Mesendoderm (in vitro differentiated cells): ENCODE results near the gene SCYGR8.
"Not testable (repeated sequence)": the region's sequence is repeated elsewhere in the genome, so short reads cannot be mapped to it uniquely, and the experiment has no call there.

ENCODE experiments used
- DNase-seq: peaks from one replicate; pipeline ENCODE4 v3.0.0; 2013
- H2AK5ac ChIP-seq: 2 replicates; pipeline ENCODE4 v1.6.1; 2013; ENCODE audit warnings: low read length, inconsistent platforms
- H2BK120ac ChIP-seq: 2 replicates; pipeline ENCODE4 v1.6.1; 2013; ENCODE audit warnings: low read depth, mild to moderate bottlenecking, low read length, moderate library complexity, mixed read lengths
- H2BK15ac ChIP-seq: replicated peaks from 2 replicates; pipeline ENCODE4 v1.6.1; 2013; ENCODE audit warnings: low read depth, mild to moderate bottlenecking, moderate library complexity
- H2BK5ac ChIP-seq: 2 replicates; pipeline ENCODE4 v1.6.1; 2013; ENCODE audit warnings: low read length, inconsistent platforms
- H3K18ac ChIP-seq: 2 replicates; pipeline ENCODE4 v1.6.1; 2013; ENCODE audit warnings: mild to moderate bottlenecking, low read length, mixed read lengths
- H3K23ac ChIP-seq: one replicate; pipeline ENCODE4 v1.6.1; 2013; ENCODE audit warnings: low read length
- H3K27ac ChIP-seq: 2 replicates; pipeline ENCODE4 v1.5.1; 2013; ENCODE audit warnings: low read depth, mild to moderate bottlenecking, inconsistent platforms, low read length, moderate library complexity
- H3K27me3 ChIP-seq: 2 replicates; pipeline ENCODE4 v1.6.1; 2013; ENCODE audit warnings: low read length, control low read depth, mild to moderate bottlenecking, inconsistent platforms; ENCODE audit not compliant: insufficient read depth, poor library complexity
- H3K36me3 ChIP-seq: 2 replicates; pipeline ENCODE4 v1.6.1; 2013; ENCODE audit warnings: low read length, inconsistent platforms; ENCODE audit not compliant: control insufficient read depth, insufficient read depth
- H3K4ac ChIP-seq: one replicate; pipeline ENCODE4 v1.6.1; 2013; ENCODE audit warnings: low read depth, mild to moderate bottlenecking, low read length, moderate library complexity
- H3K4me1 ChIP-seq: 2 replicates; pipeline ENCODE4 v1.6.1; 2013; ENCODE audit warnings: low read depth, low read length, inconsistent platforms; ENCODE audit not compliant: control insufficient read depth
- H3K4me2 ChIP-seq: 2 replicates; pipeline ENCODE4 v1.6.1; 2013; ENCODE audit warnings: low read length
- H3K4me3 ChIP-seq: 2 replicates; pipeline ENCODE4 v1.5.1; 2013; ENCODE audit warnings: mild to moderate bottlenecking, low read length
- H3K56ac ChIP-seq: one replicate; pipeline ENCODE4 v1.6.1; 2013; ENCODE audit warnings: low read length
- H3K79me1 ChIP-seq: 2 replicates; pipeline ENCODE4 v1.6.1; 2013; ENCODE audit warnings: low read length, inconsistent platforms
- H3K79me2 ChIP-seq: 2 replicates; pipeline ENCODE4 v1.6.1; 2013; ENCODE audit warnings: mild to moderate bottlenecking, low read length; ENCODE audit not compliant: control insufficient read depth, insufficient read depth
- H3K9ac ChIP-seq: 2 replicates; pipeline ENCODE4 v1.6.1; 2013; ENCODE audit warnings: low read length, inconsistent platforms
- H4K5ac ChIP-seq: one replicate; pipeline ENCODE4 v1.6.1; 2013; ENCODE audit warnings: low read length
- H4K8ac ChIP-seq: one replicate; pipeline ENCODE4 v1.6.1; 2013; ENCODE audit warnings: low read depth, mild to moderate bottlenecking, control low read depth, low read length, moderate library complexity
- WGBS: extraction: QIAGEN DNeasy Blood & Tissue Kit; methylation state at CpG from one replicate; pipeline ENCODE4 v1.1.7; 2013; ENCODE audit warnings: low lambda C conversion rate, missing lambda C conversion rate; ENCODE audit not compliant: insufficient coverage; ENCODE audit errors: extremely low coverage; 5-methylcytosine and 5-hydroxymethylcytosine counted together

SCYGR8 gene

DNA sequence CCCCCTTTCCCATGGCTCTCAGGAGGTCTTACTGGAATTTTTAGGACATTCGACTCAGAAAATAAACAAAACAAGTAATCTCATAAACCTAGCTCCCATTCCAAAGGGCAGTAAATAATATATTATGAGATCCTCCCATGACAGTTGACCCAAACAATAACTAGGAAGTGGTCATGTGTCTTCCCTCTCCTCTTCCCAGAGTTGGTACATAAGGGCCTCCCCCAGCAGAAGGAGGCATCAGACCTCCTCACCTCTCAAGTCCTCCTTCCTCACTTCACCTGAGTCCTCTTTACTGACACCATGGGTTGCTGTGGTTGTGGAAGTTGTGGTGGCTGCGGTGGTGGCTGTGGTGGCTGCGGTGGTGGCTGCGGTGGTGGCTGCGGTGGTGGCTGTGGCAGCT is 17.7 kb upstream of the SCYGR8 start, which contains the start of gene SCYGR7:
TSS of gene SCYGR7 (plus strand) at position 301 of the 400 bp plus-strand sequence. CDS start at position 301, 0 bp downstream.
- Histone ChIP-seq H3K27ac (no peak within 1 kb of the TSS), H3K9ac (no peak within 1 kb of the TSS), H4K5ac (no peak within 1 kb of the TSS), H3K18ac (no peak within 1 kb of the TSS), H3K79me2 (no peaks in the 10 kb centered on the region), H3K4ac (no peak within 1 kb of the TSS), H2BK15ac (no peak within 1 kb of the TSS), H3K4me3 (no peak within 1 kb of the TSS), H3K36me3 (no peaks in the 10 kb centered on the region), H3K23ac (no peak within 1 kb of the TSS), H3K4me2 (no peak within 1 kb of the TSS), H2BK120ac (no peak within 1 kb of the TSS), H4K8ac (no peak within 1 kb of the TSS), H3K56ac (no peak within 1 kb of the TSS), H3K27me3 (no peaks in the 10 kb centered on the region), H3K79me1 (no peaks in the 10 kb centered on the region), H3K4me1 (no peaks in the 10 kb centered on the region), H2AK5ac (no peak within 1 kb of the TSS), H2BK5ac (no peak within 1 kb of the TSS)
- DNase-seq, result no peak
- no CpG with 5 or more reads among the region's 5 CpGs for WGBS

DNA sequence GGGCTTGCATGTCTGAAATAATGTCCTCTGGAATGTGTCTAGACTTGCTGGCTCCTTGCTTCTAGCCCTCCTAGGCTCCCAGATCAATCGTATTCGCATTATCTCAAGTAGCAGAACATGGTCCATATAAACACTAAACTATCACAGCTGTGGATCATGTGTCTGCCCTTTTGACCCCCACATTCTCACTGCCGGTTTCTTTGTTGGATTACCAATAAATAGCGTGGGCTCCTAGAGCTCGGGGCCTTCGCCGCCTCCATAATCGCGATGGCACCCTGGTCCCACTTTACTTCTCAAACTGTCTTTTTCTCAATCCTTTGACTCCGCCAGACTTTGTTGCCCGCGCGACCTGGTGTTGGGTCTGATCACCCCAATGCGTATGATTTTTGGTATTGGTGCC is 6.3 kb upstream of the SCYGR8 start:
- no peaks in the 10 kb centered on the region for H3K4me1 ChIP-seq
- H3K27ac ChIP-seq, result no peak overlapping the region
- H3K79me1 ChIP-seq, result no peaks in the 10 kb centered on the region
- no CpG with 5 or more reads among the region's 14 CpGs for WGBS
- no peak overlapping the region for H2BK15ac ChIP-seq
- no peak overlapping the region for H3K56ac ChIP-seq
- H3K4me2 ChIP-seq, result no peak overlapping the region
- no peak overlapping the region for H3K4me3 ChIP-seq
- H3K36me3 ChIP-seq, result no peaks in the 10 kb centered on the region
- no peak overlapping the region for H3K9ac ChIP-seq
- H2AK5ac ChIP-seq, result no peak overlapping the region
- H3K4ac ChIP-seq, result peak overlapping the region; percentile 7
- H4K8ac ChIP-seq, result no peak overlapping the region
- H3K27me3 ChIP-seq, result no peaks in the 10 kb centered on the region
- H3K79me2 ChIP-seq, result no peaks in the 10 kb centered on the region
- no peak overlapping the region for H4K5ac ChIP-seq
- no peak overlapping the region for H3K23ac ChIP-seq
- no peak overlapping the region for H3K18ac ChIP-seq
- peak; percentile 4 for DNase-seq
- no peak overlapping the region for H2BK120ac ChIP-seq
- no peak overlapping the region for H2BK5ac ChIP-seq

DNA sequence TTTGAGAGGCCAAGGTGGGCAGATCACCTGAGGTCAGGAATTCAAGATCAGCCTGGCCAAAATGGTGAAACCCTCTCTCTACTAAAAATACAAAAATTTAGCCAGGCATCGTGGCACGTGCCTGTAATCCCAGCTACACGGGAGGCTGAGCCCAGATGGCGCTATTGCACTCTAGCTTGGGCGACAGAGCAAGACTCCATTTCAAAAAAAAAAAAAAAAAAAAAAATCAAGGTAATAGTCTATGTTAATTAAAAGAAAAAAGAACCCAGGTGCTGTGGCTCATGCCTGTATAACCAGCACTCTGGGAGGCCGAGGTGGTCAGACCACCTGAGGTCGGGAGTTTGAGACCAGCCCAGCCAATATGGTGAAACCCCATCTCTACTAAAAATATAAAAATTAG is 5.0 kb upstream of the SCYGR8 start:
- H3K18ac ChIP-seq, H3K27me3 ChIP-seq, H3K27ac ChIP-seq, H2AK5ac ChIP-seq, H3K4ac ChIP-seq, H4K8ac ChIP-seq, H3K4me3 ChIP-seq, H3K79me2 ChIP-seq, H3K4me1 ChIP-seq, H2BK15ac ChIP-seq, H3K79me1 ChIP-seq, H3K23ac ChIP-seq, H3K4me2 ChIP-seq, H2BK5ac ChIP-seq, H2BK120ac ChIP-seq, H3K36me3 ChIP-seq, H3K56ac ChIP-seq, H3K9ac ChIP-seq, H4K5ac ChIP-seq: not testable (repeated sequence)
- no CpG with 5 or more reads among the region's 7 CpGs for WGBS
- peak; percentile 55 for DNase-seq

DNA sequence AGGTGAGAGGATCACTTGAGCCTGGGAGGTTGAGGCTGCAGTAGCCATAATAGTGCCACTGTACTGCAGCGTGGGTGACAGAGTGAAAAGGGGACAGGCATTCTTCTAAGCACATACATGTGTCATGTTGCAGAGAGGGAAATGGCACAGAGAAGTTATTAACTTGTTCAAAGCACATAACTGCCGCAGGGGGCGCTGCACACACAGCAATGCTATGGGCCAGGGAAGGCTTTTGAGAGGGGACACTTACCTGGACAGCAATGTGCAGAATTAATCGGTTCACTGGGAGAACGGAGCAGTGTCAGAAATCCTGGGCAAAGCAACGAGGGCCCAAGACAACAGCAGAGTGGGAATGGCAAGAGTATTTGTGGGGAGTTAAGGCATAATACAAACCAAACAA is 2.4 kb downstream of the SCYGR8 start:
- DNase-seq, result peak; percentile 66
- H3K56ac ChIP-seq, result no peak overlapping the region
- H3K23ac ChIP-seq, result no peak overlapping the region
- no peak overlapping the region for H4K8ac ChIP-seq
- H2AK5ac ChIP-seq, result no peak overlapping the region
- no peaks in the 10 kb centered on the region for H3K79me2 ChIP-seq
- H2BK5ac ChIP-seq, result no peak overlapping the region
- H3K79me1 ChIP-seq, result no peaks in the 10 kb centered on the region
- H3K9ac ChIP-seq, result no peak overlapping the region
- H3K18ac ChIP-seq, result no peak overlapping the region
- H3K27ac ChIP-seq, result no peak overlapping the region
- no CpG with 5 or more reads among the region's 6 CpGs for WGBS
- no peaks in the 10 kb centered on the region for H3K27me3 ChIP-seq
- no peaks in the 10 kb centered on the region for H3K36me3 ChIP-seq
- H2BK15ac ChIP-seq, result no peak overlapping the region
- H4K5ac ChIP-seq, result no peak overlapping the region
- no peak overlapping the region for H2BK120ac ChIP-seq
- H3K4ac ChIP-seq, result no peak overlapping the region
- H3K4me2 ChIP-seq, result no peak overlapping the region
- no peak overlapping the region for H3K4me3 ChIP-seq
- no peaks in the 10 kb centered on the region for H3K4me1 ChIP-seq

DNA sequence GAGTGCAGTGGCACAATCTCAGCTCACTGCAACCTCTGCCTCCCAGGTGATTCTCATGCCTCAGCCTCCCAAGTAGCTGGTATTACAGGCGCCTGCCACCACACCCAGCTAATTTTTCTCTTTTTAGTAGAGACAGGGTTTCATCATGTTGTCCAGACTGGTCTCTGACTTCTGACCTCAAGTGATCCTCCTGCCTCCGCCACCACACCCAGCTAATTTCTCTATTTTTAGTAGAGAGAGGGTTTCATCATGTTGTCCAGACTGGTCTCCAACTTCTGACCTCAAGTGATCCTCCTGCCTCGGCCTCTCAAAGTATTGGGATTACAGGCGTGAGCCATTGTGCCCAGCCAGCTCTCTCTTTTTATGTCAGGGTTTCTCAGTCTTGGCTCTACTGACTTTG is 10.6 kb downstream of the SCYGR8 start:
- H3K56ac ChIP-seq, H3K36me3 ChIP-seq, H3K79me2 ChIP-seq, H3K27ac ChIP-seq, H4K5ac ChIP-seq, H2BK120ac ChIP-seq, DNase-seq, H2BK15ac ChIP-seq, H3K27me3 ChIP-seq, H3K79me1 ChIP-seq, H3K4ac ChIP-seq, H2BK5ac ChIP-seq, H3K4me2 ChIP-seq, H3K9ac ChIP-seq, H4K8ac ChIP-seq, H3K4me1 ChIP-seq, H2AK5ac ChIP-seq, H3K23ac ChIP-seq, H3K4me3 ChIP-seq, H3K18ac ChIP-seq: not testable (repeated sequence)
- no CpG with 5 or more reads among the region's 4 CpGs for WGBS

DNA sequence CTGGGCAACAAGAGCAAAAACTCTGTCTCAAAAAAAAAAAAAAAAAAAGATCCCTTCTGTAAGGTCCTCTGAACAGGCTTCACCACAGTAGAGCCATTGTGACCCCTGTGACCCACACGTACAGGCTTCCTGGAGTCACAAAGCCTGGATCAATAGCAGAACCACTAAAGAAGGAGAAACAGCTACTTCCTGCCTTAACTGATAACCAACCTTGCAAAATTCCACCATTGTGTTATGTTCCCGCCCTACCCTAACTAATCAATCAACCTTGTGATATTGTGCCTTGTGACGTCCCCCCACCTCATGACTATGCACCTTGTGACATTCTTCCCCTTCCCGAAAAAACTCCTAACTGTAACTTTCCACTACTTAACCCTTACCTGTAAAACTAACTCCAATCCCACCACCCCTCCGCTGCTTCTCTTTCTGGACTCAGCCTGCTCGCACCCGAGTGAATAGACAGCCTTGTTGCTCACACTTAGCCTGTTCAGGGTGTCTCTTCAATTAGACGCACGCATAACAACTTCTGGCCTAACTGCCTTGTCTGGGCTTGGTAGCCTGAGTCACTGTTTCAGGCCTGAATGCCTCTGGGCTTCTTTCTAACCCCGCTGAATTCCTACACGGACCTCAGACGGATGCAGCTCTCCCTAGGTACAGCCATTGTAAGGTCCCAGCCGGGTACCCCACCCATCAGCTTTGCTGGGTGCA is 13.9 kb downstream of the SCYGR8 start:
- Histone ChIP-seq H3K56ac (peak overlapping the region; percentile 29), H3K27ac (no peak overlapping the region), H3K79me2 (no peaks in the 10 kb centered on the region), H2BK120ac (no peak overlapping the region), H3K79me1 (no peaks in the 10 kb centered on the region), H3K36me3 (no peaks in the 10 kb centered on the region), H3K9ac (no peak overlapping the region), H2BK15ac (no peak overlapping the region), H4K5ac (no peak overlapping the region), H3K23ac (no peak overlapping the region), H3K27me3 (no peaks in the 10 kb centered on the region), H3K4me1 (no peaks in the 10 kb centered on the region), H2AK5ac (no peak overlapping the region), H3K4me2 (no peak overlapping the region), H2BK5ac (no peak overlapping the region), H3K4me3 (no peak overlapping the region), H4K8ac (no peak overlapping the region), H3K4ac (no peak overlapping the region), H3K18ac (no peak overlapping the region)
- no CpG with 5 or more reads among the region's 13 CpGs for WGBS
- DNase-seq, result peak; percentile 78
